Endothelial cell of umbilical vein (primary cell): ENCODE results near the gene GDA.

Experiments used
- CTCF ChIP-seq, 2 donors: IDR thresholded peaks; 1 replicate in 1 of 2; 2 replicates in 1 of 2; pipeline ENCODE4 v1.5.1; 2011; ENCODE audit warnings: low read length in 2 of 2, mild to moderate bottlenecking in 2 of 2, moderate library complexity in 2 of 2, control low read depth in 1 of 2, inconsistent platforms in 1 of 2, low read depth in 1 of 2; ENCODE audit not compliant: insufficient read depth in 1 of 2; ENCODE audit errors: extremely low read depth in 1 of 2
- EZH2 ChIP-seq: IDR thresholded peaks from 2 replicates; pipeline ENCODE4 v1.6.1; 2012; ENCODE audit warnings: borderline replicate concordance, low read depth, mild to moderate bottlenecking, moderate library complexity, low read length, inconsistent platforms; ENCODE audit not compliant: severe bottlenecking
- FOS ChIP-seq: IDR thresholded peaks from 2 replicates; pipeline ENCODE4 v1.6.1; 2011; ENCODE audit warnings: mild to moderate bottlenecking, low read length, moderate library complexity, borderline replicate concordance; ENCODE audit not compliant: insufficient read depth
- GATA2 ChIP-seq: IDR thresholded peaks from 2 replicates; pipeline ENCODE4 v1.7.0; 2011; ENCODE audit warnings: low read depth, mild to moderate bottlenecking, moderate library complexity, mixed read lengths, low read length; ENCODE audit not compliant: insufficient read length, insufficient read depth
- JUN ChIP-seq: IDR thresholded peaks from 2 replicates; pipeline ENCODE4 v1.6.1; 2011; ENCODE audit warnings: borderline replicate concordance, low read depth; ENCODE audit not compliant: insufficient read length, insufficient read depth
- MYC ChIP-seq: IDR thresholded peaks from one replicate; pipeline ENCODE4 v1.6.1; 2011; ENCODE audit warnings: mild to moderate bottlenecking, low read depth, low read length
- POLR2A ChIP-seq: IDR thresholded peaks from 2 replicates; pipeline ENCODE4 v1.6.1; 2012; ENCODE audit warnings: low read depth, mild to moderate bottlenecking, control low read depth, low read length
- POLR2AphosphoS5 ChIP-seq: IDR thresholded peaks from 2 replicates; pipeline ENCODE4 v1.6.1; 2012; ENCODE audit warnings: low read depth, mild to moderate bottlenecking, control low read depth, low read length, moderate library complexity; ENCODE audit not compliant: insufficient read depth
- TF ChIP-seq, protein P1 (sequence below): IDR thresholded peaks from 2 replicates; pipeline ENCODE4 v1.6.1; 2011; ENCODE audit not compliant: insufficient read depth, insufficient read length

DNA sequence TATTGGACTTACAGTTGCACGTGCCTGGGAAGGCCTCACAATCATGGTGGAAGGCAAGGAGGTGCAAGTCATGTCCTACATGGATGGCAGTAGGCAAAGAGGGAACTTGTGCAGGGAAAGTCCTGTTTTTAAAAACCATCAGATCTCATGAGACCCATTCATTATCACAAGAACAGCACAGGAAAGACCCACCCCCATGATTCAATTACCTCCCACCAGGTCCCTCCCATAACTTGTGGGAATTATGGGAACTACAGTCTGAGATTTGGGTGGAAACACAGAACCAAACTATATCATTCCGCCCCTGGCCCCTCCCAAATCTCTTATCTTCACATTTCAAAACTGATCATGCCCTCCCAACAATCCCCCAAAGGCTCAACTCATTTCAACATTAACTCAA is 140.2 kb downstream of the GDA start:
- TF ChIP-seq POLR2A: no peak
- no peak for TF ChIP-seq CTCF (IDR thresholded peaks at IDR 0.05; ENCODE audit: extremely low read depth in 1 of 2, insufficient read depth in 1 of 2, low read depth in 1 of 2, low read length in 2 of 2)
- TF ChIP-seq, protein P1, sequence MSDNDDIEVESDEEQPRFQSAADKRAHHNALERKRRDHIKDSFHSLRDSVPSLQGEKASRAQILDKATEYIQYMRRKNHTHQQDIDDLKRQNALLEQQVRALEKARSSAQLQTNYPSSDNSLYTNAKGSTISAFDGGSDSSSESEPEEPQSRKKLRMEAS: no peak
- TF ChIP-seq POLR2AphosphoS5: no peak
- TF ChIP-seq GATA2: no peak
- TF ChIP-seq EZH2: no peak
- no peak for TF ChIP-seq JUN
- no peak for TF ChIP-seq FOS
- TF ChIP-seq MYC: no peak
